CD14-positive monocyte (primary cell): ENCODE results near the gene AGA. TPM values are rescaled to one million over a fixed set of nuclear protein-coding genes. Genes with fewer than 3 reads are reported as not detected.

Experiments used
- DNase-seq, 3 donors: peaks; one replicate each; pipeline ENCODE4 v3.0.0-alpha.2; 2011 to 2022
- H2AFZ ChIP-seq: 2 replicates; pipeline ENCODE4 v1.6.0; 2012; ENCODE audit warnings: mild to moderate bottlenecking, low read depth, low read length, inconsistent platforms; ENCODE audit not compliant: insufficient read depth, poor library complexity, severe bottlenecking
- H3K27ac ChIP-seq, 2 donors: 1 replicate in 1 of 2; 2 replicates in 1 of 2; pipeline ENCODE4 v1.5.1; 2012 to 2013; ENCODE audit warnings: low read length in 2 of 2, control low read depth in 1 of 2, inconsistent platforms in 1 of 2, low read depth in 1 of 2, mild to moderate bottlenecking in 1 of 2
- H3K27me3 ChIP-seq, 2 donors: one replicate each; pipeline versions ENCODE4 v1.6.0 to v1.6.1; 2011 to 2013; ENCODE audit warnings: low read length in 2 of 2; ENCODE audit not compliant: control insufficient read depth in 2 of 2, insufficient read depth in 2 of 2
- H3K36me3 ChIP-seq, 2 donors: replicated peaks in 1 of 2; 1 replicate in 1 of 2; 2 replicates in 1 of 2; pipeline versions ENCODE4 v1.5.1 to v1.6.1; 2012 to 2013; ENCODE audit warnings: low read length in 2 of 2, control low read depth in 1 of 2, inconsistent platforms in 1 of 2, mild to moderate bottlenecking in 1 of 2; ENCODE audit not compliant: insufficient read depth in 2 of 2, control insufficient read depth in 1 of 2
- H3K4me1 ChIP-seq, 2 donors: 1 replicate in 1 of 2; 2 replicates in 1 of 2; pipeline versions ENCODE4 v1.5.1 to v1.6.1; 2012 to 2013; ENCODE audit warnings: low read length in 2 of 2, control low read depth in 1 of 2, inconsistent platforms in 1 of 2, mild to moderate bottlenecking in 1 of 2, moderate library complexity in 1 of 2; ENCODE audit not compliant: insufficient read depth in 2 of 2, control insufficient read depth in 1 of 2
- H3K4me2 ChIP-seq: replicated peaks from 2 replicates; pipeline ENCODE3; 2012; ENCODE audit warnings: low read length, moderate library complexity, mild to moderate bottlenecking; ENCODE audit not compliant: poor library complexity, severe bottlenecking; ENCODE audit errors: extremely low read depth
- H3K4me3 ChIP-seq, 3 experiments: fragments of 200-600 bp in 1 of 3; sonication (generic) in 1 of 3; replicated peaks in 1 of 3; 1 replicate in 2 of 3; 2 replicates in 1 of 3; pipeline ENCODE4 v1.5.1; 2011 to 2013; ENCODE audit warnings: low read length in 3 of 3, mild to moderate bottlenecking in 3 of 3, control low read depth in 2 of 3, low read depth in 2 of 3, inconsistent platforms in 1 of 3, moderate library complexity in 1 of 3
- H3K79me2 ChIP-seq: 2 replicates; pipeline ENCODE4 v1.6.0; 2012; ENCODE audit warnings: mild to moderate bottlenecking, control low read depth, inconsistent platforms, low read length, moderate library complexity; ENCODE audit not compliant: insufficient read depth
- H3K9ac ChIP-seq: 2 replicates; pipeline ENCODE4 v1.6.0; 2017; ENCODE audit warnings: low read length, mild to moderate bottlenecking; ENCODE audit not compliant: insufficient read depth, poor library complexity, severe bottlenecking
- H3K9me3 ChIP-seq, 2 donors: replicated peaks in 1 of 2; 1 replicate in 1 of 2; 2 replicates in 1 of 2; pipeline versions ENCODE4 v1.5.1 to v1.6.1; 2012 to 2013; ENCODE audit warnings: low read length in 2 of 2, control low read depth in 1 of 2; ENCODE audit not compliant: control insufficient read depth in 1 of 2, insufficient read depth in 1 of 2
- H4K20me1 ChIP-seq: 2 replicates; pipeline ENCODE4 v1.6.0; 2012; ENCODE audit warnings: mild to moderate bottlenecking, low read length, control low read depth, moderate library complexity; ENCODE audit not compliant: insufficient read depth
- H3K27ac Mint-ChIP-seq, 7 donors: one replicate each; pipeline ENCODE4 v1.8.0; 2020; ENCODE audit warnings: mild to moderate bottlenecking in 7 of 7, mixed read lengths in 7 of 7, moderate library complexity in 6 of 7, inconsistent platforms in 2 of 7
- H3K27me3 Mint-ChIP-seq, 3 donors: one replicate each; pipeline ENCODE4 v1.8.0; 2021 to 2022; ENCODE audit warnings: low read depth in 3 of 3, mild to moderate bottlenecking in 3 of 3, mixed read lengths in 3 of 3, moderate library complexity in 3 of 3, inconsistent platforms in 1 of 3
- H3K36me3 Mint-ChIP-seq, 2 donors: one replicate each; pipeline ENCODE4 v1.8.0; 2020; ENCODE audit warnings: mixed read lengths in 2 of 2, inconsistent platforms in 1 of 2, mild to moderate bottlenecking in 1 of 2
- H3K4me1 Mint-ChIP-seq: one replicate; pipeline ENCODE4 v1.8.0; 2020; ENCODE audit warnings: mild to moderate bottlenecking, mixed read lengths
- H3K4me3 Mint-ChIP-seq, 2 donors: one replicate each; pipeline ENCODE4 v1.8.0; 2020; ENCODE audit warnings: mild to moderate bottlenecking in 2 of 2, mixed read lengths in 2 of 2, moderate library complexity in 1 of 2
- H3K9me3 Mint-ChIP-seq, 7 donors: one replicate each; pipeline ENCODE4 v1.8.0; 2020 to 2022; ENCODE audit warnings: mixed read lengths in 7 of 7, mild to moderate bottlenecking in 6 of 7, moderate library complexity in 6 of 7, inconsistent platforms in 2 of 7
- WGBS: methylation state at CpG from one replicate; pipeline ENCODE4 v1.1.5; 2013; ENCODE audit warnings: missing lambda C conversion rate; ENCODE audit not compliant: insufficient coverage; 5-methylcytosine and 5-hydroxymethylcytosine counted together
- intact Hi-C, 2 donors: fragments of 100-400 bp; cut with micrococcal nuclease; formaldehyde crosslinking; loops; one replicate each; pipeline versions ENCODE4 v1.15.0 to v1.15.1; 2023
- polyA plus RNA-seq, 3 donors: library from polyadenylated mRNA; depleted of rRNA in 1 of 3; unstranded in 2 of 3; stranded (reverse) in 1 of 3; fragments of 300-500 nt in 2 of 3; fragments of >200 nt in 1 of 3; fragmentation: Illumina TruSeq in 2 of 3; gene quantifications; 1 replicate in 2 of 3; 2 replicates in 1 of 3; pipeline ENCODE4 v1.2.3, GENCODE V29; 2012 to 2021
- TF ChIP-seq, protein P1 (sequence below): fragments of 200-600 bp; IDR thresholded peaks from one replicate; pipeline ENCODE4 v1.8.0; 2022; ENCODE audit warnings: antibody characterized with exemption, mild to moderate bottlenecking

Gene AGA
- polyA plus RNA-seq, 3 donors: 23.0 to 43.1 (median 27.4) TPM

DNA sequence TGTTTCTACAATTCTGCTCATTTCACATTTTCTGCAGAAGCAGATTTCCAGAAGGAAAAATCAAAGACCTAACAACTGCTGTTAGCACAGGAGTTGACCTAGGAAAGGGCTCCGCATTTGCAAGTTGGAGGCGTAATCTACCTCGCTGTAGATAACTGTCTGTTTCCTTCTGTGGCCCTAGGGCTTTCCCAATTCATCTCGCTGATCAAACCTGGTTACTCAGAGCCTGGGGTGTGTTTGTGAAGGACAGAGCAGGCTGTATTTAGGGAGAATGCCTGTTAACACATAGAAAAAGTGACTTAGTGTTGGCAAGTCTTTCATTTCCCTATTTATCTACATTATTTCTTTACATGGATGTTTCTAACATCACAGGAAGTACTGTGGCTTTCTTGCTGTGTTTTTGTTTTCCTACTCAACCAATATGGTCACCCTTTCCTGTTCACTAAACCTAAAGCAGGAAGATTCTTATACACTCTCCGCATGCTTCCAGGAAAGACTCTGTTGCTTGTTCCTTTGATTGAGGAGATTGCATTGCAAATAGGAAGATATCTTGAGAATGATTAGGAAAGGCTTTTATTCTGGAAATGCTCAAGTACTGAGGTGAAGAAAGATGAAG is 40.5 kb downstream of the AGA start:
- TF ChIP-seq, protein P1, sequence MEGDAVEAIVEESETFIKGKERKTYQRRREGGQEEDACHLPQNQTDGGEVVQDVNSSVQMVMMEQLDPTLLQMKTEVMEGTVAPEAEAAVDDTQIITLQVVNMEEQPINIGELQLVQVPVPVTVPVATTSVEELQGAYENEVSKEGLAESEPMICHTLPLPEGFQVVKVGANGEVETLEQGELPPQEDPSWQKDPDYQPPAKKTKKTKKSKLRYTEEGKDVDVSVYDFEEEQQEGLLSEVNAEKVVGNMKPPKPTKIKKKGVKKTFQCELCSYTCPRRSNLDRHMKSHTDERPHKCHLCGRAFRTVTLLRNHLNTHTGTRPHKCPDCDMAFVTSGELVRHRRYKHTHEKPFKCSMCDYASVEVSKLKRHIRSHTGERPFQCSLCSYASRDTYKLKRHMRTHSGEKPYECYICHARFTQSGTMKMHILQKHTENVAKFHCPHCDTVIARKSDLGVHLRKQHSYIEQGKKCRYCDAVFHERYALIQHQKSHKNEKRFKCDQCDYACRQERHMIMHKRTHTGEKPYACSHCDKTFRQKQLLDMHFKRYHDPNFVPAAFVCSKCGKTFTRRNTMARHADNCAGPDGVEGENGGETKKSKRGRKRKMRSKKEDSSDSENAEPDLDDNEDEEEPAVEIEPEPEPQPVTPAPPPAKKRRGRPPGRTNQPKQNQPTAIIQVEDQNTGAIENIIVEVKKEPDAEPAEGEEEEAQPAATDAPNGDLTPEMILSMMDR: no peak
- H3K27me3 ChIP-seq: no peaks in the 10 kb centered on the region
- no peaks in the 10 kb centered on the region for H3K79me2 ChIP-seq
- Mint-ChIP-seq H3K27me3 (peaks cover 2 to 4% (median 3%) of the 10 kb centered on the region in 3 donors), H3K36me3 (no peaks in the 10 kb centered on the region), H3K9me3 (peaks cover 0 to 8% (median 3%) of the 10 kb centered on the region in 7 donors), H3K4me3 (peak overlapping the region in 1 of 2 donors; percentile 19), H3K27ac (no peak overlapping the region), H3K4me1 (peaks cover 21% of the 10 kb centered on the region)
- H3K4me2 ChIP-seq: peak overlapping the region; percentile 9
- H3K4me3 ChIP-seq: no peak overlapping the region
- intact Hi-C loops: no loop called here
- no peaks in the 10 kb centered on the region for H3K36me3 ChIP-seq
- WGBS: 92% methylated on average over 2 of the region's 5 CpGs
- DNase-seq: no peak
- no peak overlapping the region for H3K27ac ChIP-seq
- peaks cover 15 to 19% of the 10 kb centered on the region in 2 donors for H3K4me1 ChIP-seq
- peak overlapping the region; percentile 52 for H2AFZ ChIP-seq
- no peak overlapping the region for H3K9ac ChIP-seq
- H4K20me1 ChIP-seq: no peaks in the 10 kb centered on the region
- no peaks in the 10 kb centered on the region for H3K9me3 ChIP-seq

DNA sequence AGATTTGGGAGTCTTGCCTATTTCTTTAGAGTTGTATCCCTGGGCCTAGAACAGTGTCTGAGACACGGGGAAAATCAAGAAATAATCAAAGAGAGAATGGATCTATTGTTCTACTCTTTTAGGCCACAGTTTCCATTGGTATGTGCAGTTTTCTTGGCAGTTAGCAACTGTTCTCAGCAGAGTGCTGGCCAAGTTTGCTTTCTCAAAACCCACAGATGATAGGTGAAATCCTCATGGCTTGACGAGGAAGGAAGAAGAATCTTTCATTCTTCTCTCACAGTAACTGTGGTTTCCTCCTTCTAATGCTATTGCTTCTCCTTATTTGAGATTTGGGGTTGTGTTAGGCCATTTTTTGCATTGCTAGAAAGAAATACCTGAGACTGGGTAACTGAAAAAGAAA is 42.2 kb downstream of the AGA start:
- intact Hi-C loops: no loop called here
- H3K79me2 ChIP-seq: no peaks in the 10 kb centered on the region
- TF ChIP-seq, protein P1: no peak
- H3K36me3 Mint-ChIP-seq: no peaks in the 10 kb centered on the region
- no peaks in the 10 kb centered on the region for H3K36me3 ChIP-seq
- H3K27ac ChIP-seq: no peak overlapping the region
- H3K4me1 Mint-ChIP-seq: peaks cover 21% of the 10 kb centered on the region
- no peak for DNase-seq
- H3K27me3 Mint-ChIP-seq: peaks cover 0 to 4% (median 3%) of the 10 kb centered on the region in 3 donors
- no peak overlapping the region for H3K27ac Mint-ChIP-seq
- H4K20me1 ChIP-seq: no peaks in the 10 kb centered on the region
- no peak overlapping the region for H3K4me3 Mint-ChIP-seq
- no peaks in the 10 kb centered on the region for H3K27me3 ChIP-seq
- H3K4me3 ChIP-seq: no peak overlapping the region
- WGBS: 22% methylated on average over 1 of the region's 2 CpGs
- H3K9me3 ChIP-seq: no peaks in the 10 kb centered on the region
- peak overlapping the region; percentile 55 for H2AFZ ChIP-seq
- H3K9ac ChIP-seq: no peak overlapping the region
- H3K4me1 ChIP-seq: peaks cover 15 to 19% of the 10 kb centered on the region in 2 donors
- H3K9me3 Mint-ChIP-seq: peaks cover 0 to 8% (median 2%) of the 10 kb centered on the region in 7 donors
- no peak overlapping the region for H3K4me2 ChIP-seq
